Neuronal stem cell (in vitro differentiated cells): ENCODE results near the gene SLC12A4.
A peak's percentile ranks its signal among the peaks of the same experiment; 100 is the strongest.

Experiments used
- DNase-seq: peaks from one replicate; pipeline ENCODE4 v3.0.0-alpha.2; 2013; ENCODE audit warnings: low spot score
- H2AFZ ChIP-seq: one replicate; pipeline ENCODE4 v1.6.1; 2013; ENCODE audit warnings: mild to moderate bottlenecking, low read length, inconsistent platforms
- H2AK5ac ChIP-seq: 2 replicates; pipeline ENCODE4 v1.6.1; 2013; ENCODE audit warnings: low read depth, mild to moderate bottlenecking, inconsistent platforms, low read length, moderate library complexity, mixed read lengths
- H2BK120ac ChIP-seq: 2 replicates; pipeline ENCODE4 v1.6.1; 2013; ENCODE audit warnings: low read depth, mild to moderate bottlenecking, inconsistent platforms, low read length, moderate library complexity, mixed read lengths
- H2BK12ac ChIP-seq: one replicate; pipeline ENCODE4 v1.6.1; 2013; ENCODE audit warnings: low read length, inconsistent platforms
- H2BK15ac ChIP-seq: 2 replicates; pipeline ENCODE4 v1.6.1; 2013; ENCODE audit warnings: mild to moderate bottlenecking, low read length, inconsistent platforms, mixed read lengths
- H2BK5ac ChIP-seq: one replicate; pipeline ENCODE4 v1.6.1; 2013; ENCODE audit warnings: inconsistent platforms, mild to moderate bottlenecking, low read length, moderate library complexity
- H3K14ac ChIP-seq: one replicate; pipeline ENCODE4 v1.6.1; 2013; ENCODE audit warnings: low read length, inconsistent platforms
- H3K18ac ChIP-seq: 2 replicates; pipeline ENCODE4 v1.6.1; 2013; ENCODE audit warnings: low read length, inconsistent platforms
- H3K23ac ChIP-seq: 2 replicates; pipeline ENCODE4 v1.6.1; 2013; ENCODE audit warnings: low read depth, mild to moderate bottlenecking, mixed read lengths, low read length, inconsistent platforms; ENCODE audit not compliant: poor library complexity
- H3K27ac ChIP-seq: replicated peaks from 3 replicates; pipeline ENCODE4 v1.5.1; 2013; ENCODE audit warnings: low read length, inconsistent platforms
- H3K27me3 ChIP-seq, 3 experiments: 2 replicates each; pipeline ENCODE4 v1.6.1; 2013; ENCODE audit warnings: low read length in 3 of 3, mild to moderate bottlenecking in 2 of 3, inconsistent platforms in 1 of 3, low read depth in 1 of 3, mixed read lengths in 1 of 3, moderate library complexity in 1 of 3; ENCODE audit not compliant: control insufficient read depth in 3 of 3, insufficient read depth in 3 of 3
- H3K36me3 ChIP-seq, 2 donors: replicated peaks in 1 of 2; 2 replicates each; pipeline ENCODE4 v1.6.1; 2013; ENCODE audit warnings: low read length in 2 of 2; ENCODE audit not compliant: control insufficient read depth in 2 of 2, insufficient read depth in 2 of 2
- H3K4ac ChIP-seq: 2 replicates; pipeline ENCODE4 v1.6.1; 2013; ENCODE audit warnings: inconsistent platforms, mild to moderate bottlenecking, low read length, moderate library complexity
- H3K4me1 ChIP-seq, 2 donors: 1 replicate in 1 of 2; 2 replicates in 1 of 2; pipeline ENCODE4 v1.6.1; 2013; ENCODE audit warnings: low read length in 2 of 2, low read depth in 1 of 2; ENCODE audit not compliant: control insufficient read depth in 2 of 2, insufficient read depth in 1 of 2
- H3K4me2 ChIP-seq: one replicate; pipeline ENCODE4 v1.6.1; 2013; ENCODE audit warnings: mild to moderate bottlenecking, low read length, inconsistent platforms; ENCODE audit not compliant: insufficient read depth, poor library complexity, severe bottlenecking
- H3K4me3 ChIP-seq, 2 donors: 2 replicates each; pipeline ENCODE4 v1.5.1; 2013; ENCODE audit warnings: low read length in 2 of 2, mild to moderate bottlenecking in 2 of 2, inconsistent platforms in 1 of 2, moderate library complexity in 1 of 2
- H3K79me1 ChIP-seq: one replicate; pipeline ENCODE4 v1.6.1; 2013; ENCODE audit warnings: low read depth, mild to moderate bottlenecking, inconsistent platforms, low read length, moderate library complexity
- H3K9ac ChIP-seq: one replicate; pipeline ENCODE4 v1.6.1; 2013; ENCODE audit warnings: mild to moderate bottlenecking, low read depth, low read length, inconsistent platforms; ENCODE audit not compliant: poor library complexity
- H3K9me3 ChIP-seq, 2 donors: replicated peaks in 1 of 2; 2 replicates each; pipeline versions ENCODE3 to v1.6.1; 2013; ENCODE audit warnings: low read length in 2 of 2, mild to moderate bottlenecking in 2 of 2, inconsistent platforms in 1 of 2, low read depth in 1 of 2, mixed read lengths in 1 of 2, moderate library complexity in 1 of 2; ENCODE audit not compliant: control insufficient read depth in 2 of 2, insufficient read depth in 1 of 2
- H4K8ac ChIP-seq: one replicate; pipeline ENCODE4 v1.6.1; 2013; ENCODE audit warnings: low read depth, mild to moderate bottlenecking, inconsistent platforms, low read length, moderate library complexity
- H4K91ac ChIP-seq: one replicate; pipeline ENCODE4 v1.6.1; 2013; ENCODE audit warnings: low read length, low read depth, mild to moderate bottlenecking, inconsistent platforms; ENCODE audit not compliant: poor library complexity
- WGBS, 2 donors: extraction: QIAGEN DNeasy Blood & Tissue Kit; methylation state at CpG; one replicate each; pipeline ENCODE4 v1.1.7; 2013; ENCODE audit warnings: missing lambda C conversion rate in 2 of 2, mixed read lengths in 1 of 2; ENCODE audit not compliant: insufficient read length in 2 of 2, insufficient replicate concordance in 1 of 2; ENCODE audit errors: extremely low coverage in 2 of 2; 5-methylcytosine and 5-hydroxymethylcytosine counted together

The SLC12A4 gene

DNA sequence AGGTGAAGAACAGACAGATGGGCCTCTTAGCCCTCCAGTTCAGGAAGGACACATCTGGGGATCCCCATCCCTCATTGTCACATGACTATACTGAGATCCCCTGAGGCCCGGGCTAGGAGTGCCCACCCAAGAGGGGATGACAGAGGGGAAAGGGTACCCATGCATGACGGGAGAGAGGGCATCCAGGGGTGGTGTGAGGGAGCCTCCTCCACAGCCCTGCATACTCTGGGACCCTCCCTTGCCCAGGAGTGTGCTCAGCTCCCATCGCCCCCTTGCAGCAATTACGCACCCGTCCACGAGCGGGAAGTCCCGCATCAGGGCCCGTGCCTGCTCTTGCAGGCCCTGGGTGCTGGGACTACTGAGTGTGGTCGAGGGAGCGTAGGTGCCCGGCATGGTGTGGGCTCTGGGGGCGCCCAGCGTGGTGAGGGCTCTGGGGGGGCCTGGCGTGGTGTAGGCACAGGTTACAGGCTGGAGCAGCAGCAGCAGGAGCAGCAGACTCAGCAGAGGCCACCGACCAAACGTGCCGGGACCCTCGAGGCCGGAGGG lies 24.3 kb upstream of the SLC12A4 start:
- H3K23ac ChIP-seq: peak overlapping the region; percentile 91
- H2BK15ac ChIP-seq: peak overlapping the region; percentile 97

GRCh38 chr16:67990018-67990386 lies 21.6 kb upstream of the SLC12A4 start:
- H2BK15ac ChIP-seq: no peak overlapping the region
- H3K14ac ChIP-seq: no peak overlapping the region
- H3K79me1 ChIP-seq: peaks cover 2% of the 10 kb centered on the region
- H2AFZ ChIP-seq: no peak overlapping the region
- no peak overlapping the region for H2BK120ac ChIP-seq
- H4K8ac ChIP-seq: no peak overlapping the region
- H3K27me3 ChIP-seq: peaks cover 0 to 36% (median 7%) of the 10 kb centered on the region in 3 experiments
- no peak overlapping the region for H3K4me3 ChIP-seq
- no peak overlapping the region for H4K91ac ChIP-seq
- H3K27ac ChIP-seq: no peak overlapping the region
- no peak overlapping the region for H2BK12ac ChIP-seq
- no peak overlapping the region for H3K4me2 ChIP-seq
- H3K4ac ChIP-seq: no peak overlapping the region
- peak overlapping the region; percentile 63 for H2AK5ac ChIP-seq
- WGBS, 2 donors: no CpG with 5 or more reads among the region's 6 CpGs
- H3K23ac ChIP-seq: no peak overlapping the region
- no peak for DNase-seq
- H3K9ac ChIP-seq: no peak overlapping the region
- H2BK5ac ChIP-seq: no peak overlapping the region
- H3K4me1 ChIP-seq: peaks cover 1 to 3% of the 10 kb centered on the region in 2 donors
- H3K18ac ChIP-seq: no peak overlapping the region
- H3K9me3 ChIP-seq: peaks cover 0 to 5% of the 10 kb centered on the region in 2 donors
- no peaks in the 10 kb centered on the region for H3K36me3 ChIP-seq

More for the DNA sequence above, 24.3 kb upstream of the SLC12A4 start:
- peak overlapping the region; percentile 72 for H4K91ac ChIP-seq
- peaks cover 0 to 3% of the 10 kb centered on the region in 2 donors for H3K4me1 ChIP-seq
- DNase-seq: no peak
- peak overlapping the region; percentile 92 for H3K18ac ChIP-seq
- H3K27me3 ChIP-seq: peaks cover 0 to 36% (median 7%) of the 10 kb centered on the region in 3 experiments
- peak overlapping the region; percentile 95 for H2AK5ac ChIP-seq
- H2BK5ac ChIP-seq: no peak overlapping the region
- H3K27ac ChIP-seq: no peak overlapping the region
- H2BK120ac ChIP-seq: peak overlapping the region; percentile 97
- peak overlapping the region; percentile 100 for H4K8ac ChIP-seq
- no peaks in the 10 kb centered on the region for H3K36me3 ChIP-seq
- peak overlapping the region; percentile 84 for H2BK12ac ChIP-seq
- H3K79me1 ChIP-seq: peaks cover 2% of the 10 kb centered on the region
- peak overlapping the region; percentile 77 for H3K9ac ChIP-seq
- H3K4me2 ChIP-seq: peak overlapping the region; percentile 40
- peaks cover 0 to 5% of the 10 kb centered on the region in 2 donors for H3K9me3 ChIP-seq
- H3K4ac ChIP-seq: peak overlapping the region; percentile 76
- no peak overlapping the region for H3K4me3 ChIP-seq
- WGBS, 2 donors: no CpG with 5 or more reads among the region's 20 CpGs
- peak overlapping the region; percentile 98 for H2AFZ ChIP-seq
- peak overlapping the region; percentile 82 for H3K14ac ChIP-seq

- peaks cover 2% of the 10 kb centered on the region for H3K79me1 ChIP-seq
- WGBS, 2 donors: no CpG with 5 or more reads among the region's 8 CpGs
- peak overlapping the region in 1 of 2 donors; percentile 39 for H3K4me3 ChIP-seq
- H2BK15ac ChIP-seq: no peak overlapping the region
- H3K14ac ChIP-seq: peak overlapping the region; percentile 78
- no peak overlapping the region for H2BK5ac ChIP-seq
- no peak overlapping the region for H3K23ac ChIP-seq
- H3K4ac ChIP-seq: no peak overlapping the region
- H3K27ac ChIP-seq: no peak overlapping the region
- no peak overlapping the region for H3K18ac ChIP-seq
- H2BK120ac ChIP-seq: no peak overlapping the region
- H3K27me3 ChIP-seq: peaks cover 0 to 36% (median 7%) of the 10 kb centered on the region in 3 experiments
- no peak overlapping the region for H4K91ac ChIP-seq
- H2AFZ ChIP-seq: no peak overlapping the region
- peaks cover 3 to 4% of the 10 kb centered on the region in 2 donors for H3K4me1 ChIP-seq
- peaks cover 0 to 5% of the 10 kb centered on the region in 2 donors for H3K9me3 ChIP-seq
- H3K9ac ChIP-seq: peak overlapping the region; percentile 47
- DNase-seq: no peak
- H3K4me2 ChIP-seq: no peak overlapping the region
- H3K36me3 ChIP-seq: no peaks in the 10 kb centered on the region
- H2BK12ac ChIP-seq: no peak overlapping the region
- no peak overlapping the region for H2AK5ac ChIP-seq
- no peak overlapping the region for H4K8ac ChIP-seq
These were observed 21.0 kb upstream of the SLC12A4 start for GRCh38 chr16:67989322-67990017.

GRCh38 chr16:67988675-67989074 lies 20.2 kb upstream of the SLC12A4 start:
- Histone ChIP-seq H3K9me3 (peaks cover 0 to 5% of the 10 kb centered on the region in 2 donors), H2BK12ac (no peak overlapping the region), H3K4me2 (no peak overlapping the region), H2BK120ac (no peak overlapping the region), H3K18ac (no peak overlapping the region), H3K9ac (no peak overlapping the region), H3K79me1 (peaks cover 2% of the 10 kb centered on the region), H3K23ac (no peak overlapping the region), H2BK5ac (no peak overlapping the region), H3K36me3 (no peaks in the 10 kb centered on the region), H2AK5ac (no peak overlapping the region), H3K4ac (no peak overlapping the region), H4K8ac (no peak overlapping the region), H3K27ac (no peak overlapping the region), H3K27me3 (peaks cover 0 to 36% (median 7%) of the 10 kb centered on the region in 3 experiments), H2AFZ (no peak overlapping the region), H2BK15ac (no peak overlapping the region), H4K91ac (no peak overlapping the region), H3K4me1 (peaks cover 3 to 4% of the 10 kb centered on the region in 2 donors), H3K14ac (no peak overlapping the region), H3K4me3 (no peak overlapping the region)
- WGBS, 2 donors: no CpG with 5 or more reads among the region's 3 CpGs
- no peak for DNase-seq
